NB4 (cell line): Measurements from ENCODE around the gene AKR1B1.

ENCODE experiments used
- CTCF ChIP-seq: IDR thresholded peaks from one replicate; pipeline ENCODE4 v1.5.1; 2012; ENCODE audit warnings: low read depth, low read length
- POLR2A ChIP-seq: IDR thresholded peaks from 2 replicates; pipeline ENCODE4 v1.6.1; 2011; ENCODE audit warnings: mild to moderate bottlenecking; ENCODE audit not compliant: insufficient read length; ENCODE audit errors: extremely low read depth

- TF ChIP-seq CTCF (no peak), POLR2A (no peak)
These were observed 64.8 kb downstream of the AKR1B1 start for GRCh38 chr7:134394056-134394455.
